ENCODE data around the gene HAPLN3.

Gene HAPLN3

DNA sequence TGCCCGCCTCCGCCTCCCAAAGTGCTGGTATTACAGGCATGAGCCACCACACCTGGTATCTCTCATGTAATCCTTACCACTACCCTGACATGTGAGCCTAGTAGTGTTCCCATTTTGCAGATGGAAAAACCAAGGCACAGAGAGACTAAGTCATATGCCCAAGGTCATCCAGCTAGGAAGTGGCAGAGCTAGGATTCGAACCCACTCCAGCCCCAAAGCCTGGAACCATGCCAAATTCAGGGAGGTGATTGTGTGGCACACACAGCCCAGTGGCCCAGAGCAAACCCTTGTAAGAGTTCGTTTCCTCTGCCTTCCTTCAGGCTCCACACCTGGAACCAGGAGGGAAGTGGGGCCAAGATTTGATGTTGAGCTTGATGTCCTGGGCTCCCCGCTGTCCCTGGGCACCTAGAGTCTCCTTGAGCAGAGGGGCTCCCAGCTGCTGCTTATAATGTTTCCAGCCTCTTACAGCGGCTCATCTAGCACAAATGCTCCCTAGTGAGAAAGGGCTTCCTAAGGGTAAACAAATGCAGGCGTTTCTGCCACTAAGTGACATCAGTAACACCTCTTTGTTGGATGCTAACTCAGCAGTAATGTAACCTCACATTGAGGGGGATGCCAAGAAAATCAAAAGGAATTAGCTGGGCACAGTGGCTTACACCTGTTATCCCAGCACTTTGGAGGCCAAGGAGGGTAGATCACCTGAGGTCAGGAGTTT lies 3.6 kb downstream of the HAPLN3 start:
- DNase-seq: no peak

- no peak for DNase-seq
These were observed 4.8 kb downstream of the HAPLN3 start for GRCh38 chr15:88890495-88890894.

- DNase-seq: no peak
These were observed 6.6 kb downstream of the HAPLN3 start for GRCh38 chr15:88888719-88889118.

DNA sequence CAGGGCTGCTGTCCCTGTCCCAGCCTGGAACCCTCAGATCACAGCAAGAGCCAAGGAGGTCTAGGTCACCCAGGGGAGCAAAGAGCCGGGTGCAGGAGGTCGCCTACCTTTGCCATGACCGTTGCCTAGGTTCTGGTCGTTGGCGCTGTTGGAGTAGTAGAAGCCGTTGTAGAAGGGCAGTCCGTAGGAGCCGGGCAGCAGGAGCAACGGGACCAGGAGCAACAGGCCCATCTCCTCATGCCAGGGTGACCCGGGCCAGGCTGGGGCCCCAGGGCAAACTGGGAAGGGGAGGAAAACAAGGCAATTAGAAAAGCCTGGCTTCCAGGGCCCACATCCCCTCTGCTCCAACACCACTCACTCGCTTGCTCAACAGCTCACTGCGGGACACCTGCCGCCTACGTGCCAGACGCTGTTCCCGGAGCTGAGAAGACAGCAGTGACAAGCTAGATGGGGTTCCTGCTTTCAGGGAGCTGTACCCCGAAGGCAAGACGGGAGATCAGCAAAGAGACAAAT lies 8.2 kb downstream of the HAPLN3 start:
- no peak for DNase-seq

DNA sequence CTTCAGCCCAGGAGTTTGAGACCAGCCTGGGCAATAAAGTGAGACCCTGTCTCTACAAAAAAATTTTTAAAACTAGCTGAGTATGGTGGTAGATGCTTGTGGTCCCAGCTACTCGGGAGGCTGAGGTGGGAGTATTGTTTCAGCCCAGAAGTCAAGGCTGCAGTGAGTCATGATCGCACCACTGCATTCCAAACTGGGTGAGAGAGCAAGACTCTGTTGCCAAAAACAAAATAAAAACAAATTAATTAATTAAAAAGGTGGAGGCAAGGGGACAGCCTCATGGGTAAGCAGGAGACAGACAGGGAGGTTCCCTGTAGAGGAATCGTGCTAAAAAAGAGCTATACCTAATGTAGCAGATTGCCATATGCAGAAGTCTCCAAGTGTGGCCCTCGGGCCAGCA lies 12.6 kb downstream of the HAPLN3 start:
- no peak for DNase-seq

DNA sequence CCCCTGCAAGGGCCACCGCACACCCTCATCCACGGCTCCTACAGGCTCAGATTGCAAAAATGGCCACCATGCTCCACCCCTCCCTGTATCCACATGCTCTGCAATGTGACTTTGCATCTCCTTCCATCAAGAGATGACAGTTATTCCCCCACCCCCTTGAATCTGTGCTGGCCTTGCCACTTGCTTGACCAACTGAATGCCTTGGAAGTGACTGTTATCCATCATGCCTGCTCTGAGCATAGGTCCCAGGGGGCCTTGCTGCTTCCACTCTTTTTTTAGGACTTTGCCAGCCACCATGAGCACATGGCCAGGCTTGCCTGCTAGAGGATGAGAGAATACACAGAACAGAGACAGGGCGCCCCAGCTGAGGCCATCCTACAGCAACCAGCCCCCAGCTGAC lies 13.6 kb downstream of the HAPLN3 start:
- no peak for DNase-seq

- DNase-seq: no peak
These were observed 14.2 kb downstream of the HAPLN3 start for GRCh38 chr15:88880944-88881740.

DNA sequence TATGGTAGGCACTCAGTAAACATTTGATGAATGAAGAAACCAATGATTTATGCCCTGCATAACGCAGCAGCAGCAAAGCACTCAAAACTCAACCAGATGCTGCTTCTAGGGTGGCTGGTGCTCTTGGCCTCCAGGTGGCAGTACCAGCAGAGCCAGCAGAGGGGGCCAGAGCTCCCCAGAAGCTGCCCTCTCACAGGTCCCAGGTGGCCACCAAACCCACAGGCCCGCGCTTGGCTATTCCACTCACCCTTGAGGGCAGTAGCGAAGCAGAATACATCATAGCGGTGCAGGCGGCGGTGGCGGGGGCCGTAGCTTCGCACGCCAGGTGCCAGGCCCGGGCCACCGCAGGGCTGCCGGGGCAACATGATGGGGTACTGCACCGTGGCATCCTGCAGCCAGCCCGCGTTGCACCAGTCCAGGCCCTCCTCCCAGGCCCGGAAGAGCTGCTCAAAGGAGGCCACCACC lies 16.6 kb downstream of the HAPLN3 start:
- peak; percentile 89 for DNase-seq

- no peak for DNase-seq
These were observed 17.4 kb downstream of the HAPLN3 start for GRCh38 chr15:88877906-88878305.

- DNase-seq: no peak
These were observed 17.9 kb downstream of the HAPLN3 start for GRCh38 chr15:88877415-88877814.

DNA sequence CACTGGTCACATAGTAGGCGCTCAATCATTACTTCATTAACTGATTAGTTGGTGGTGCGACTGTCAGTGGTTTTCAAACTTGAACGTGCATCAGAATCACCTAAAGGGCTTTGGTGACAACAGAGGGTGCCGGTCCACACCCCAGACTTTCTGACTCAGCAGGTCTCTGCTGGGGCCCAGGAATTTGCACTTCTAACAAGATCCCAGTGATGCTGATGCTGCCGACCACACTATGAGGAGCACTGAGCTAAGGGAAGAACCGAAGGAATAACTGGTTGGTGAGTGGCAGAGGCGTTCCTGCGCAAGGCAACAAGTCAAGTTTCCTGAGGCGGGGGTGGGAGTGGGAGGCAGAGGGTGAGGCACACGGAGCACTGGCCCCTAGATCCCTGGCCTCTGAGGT lies 18.8 kb downstream of the HAPLN3 start:
- DNase-seq: no peak

DNA sequence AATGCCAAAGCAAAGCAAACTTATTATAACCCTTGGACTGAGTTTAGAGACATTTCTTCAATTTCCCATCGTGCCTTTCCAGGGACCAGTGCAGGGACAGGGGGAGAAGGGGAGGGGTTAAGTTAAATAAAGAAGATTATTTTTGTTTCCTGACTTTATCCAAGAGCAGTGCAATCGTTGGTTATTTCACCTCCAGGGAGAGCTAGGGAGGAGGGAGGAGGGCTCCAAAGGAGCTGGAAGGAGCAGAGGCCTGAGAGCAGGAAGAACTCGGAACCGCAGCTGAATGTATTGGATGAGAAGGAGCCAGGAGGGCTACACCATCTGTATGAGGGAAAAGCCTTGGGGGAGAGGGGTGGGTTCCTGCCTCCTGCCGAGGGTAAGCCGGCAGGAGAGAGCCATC lies 20.7 kb downstream of the HAPLN3 start:
- no peak for DNase-seq

DNA sequence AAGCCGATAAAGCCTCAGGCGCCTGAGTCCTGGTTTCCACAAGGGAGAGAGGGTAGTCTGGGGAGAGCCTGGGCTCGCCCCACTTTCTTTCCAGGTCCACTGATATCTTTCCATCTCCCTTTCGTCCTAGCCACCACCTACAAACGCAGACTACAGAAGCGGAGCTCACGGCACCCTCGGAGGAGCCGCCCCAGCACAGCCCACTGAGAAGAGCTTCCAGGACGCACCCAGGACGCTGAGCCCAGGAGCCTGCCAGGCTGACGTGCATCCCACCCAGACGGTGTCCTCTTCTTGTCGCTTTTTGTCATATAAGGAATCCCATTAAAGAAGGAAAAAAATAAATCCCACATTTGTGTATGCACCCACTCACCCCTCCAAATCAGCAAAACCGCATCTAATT lies 21.1 kb downstream of the HAPLN3 start:
- DNase-seq: no peak

DNA sequence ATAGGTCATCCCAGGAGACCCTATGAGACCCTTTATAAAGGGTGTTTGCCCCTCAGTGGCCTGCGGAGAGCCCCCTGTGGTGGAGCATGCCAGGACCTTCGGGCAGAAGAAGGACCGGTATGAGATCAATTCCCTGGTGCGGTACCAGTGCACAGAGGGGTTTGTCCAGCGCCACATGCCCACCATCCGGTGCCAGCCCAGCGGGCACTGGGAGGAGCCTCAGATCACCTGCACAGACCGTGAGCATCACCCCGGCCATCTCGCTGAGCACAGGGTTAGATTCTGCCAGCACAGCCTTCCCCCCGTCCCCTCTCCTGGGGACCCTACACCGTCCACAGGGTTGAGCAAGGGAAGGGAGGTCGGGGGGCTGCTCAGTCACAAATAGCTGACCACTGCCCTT lies 21.6 kb downstream of the HAPLN3 start:
- DNase-seq: no peak

- no peak for DNase-seq
These were observed 22.6 kb downstream of the HAPLN3 start for GRCh38 chr15:88872706-88873105.

DNA sequence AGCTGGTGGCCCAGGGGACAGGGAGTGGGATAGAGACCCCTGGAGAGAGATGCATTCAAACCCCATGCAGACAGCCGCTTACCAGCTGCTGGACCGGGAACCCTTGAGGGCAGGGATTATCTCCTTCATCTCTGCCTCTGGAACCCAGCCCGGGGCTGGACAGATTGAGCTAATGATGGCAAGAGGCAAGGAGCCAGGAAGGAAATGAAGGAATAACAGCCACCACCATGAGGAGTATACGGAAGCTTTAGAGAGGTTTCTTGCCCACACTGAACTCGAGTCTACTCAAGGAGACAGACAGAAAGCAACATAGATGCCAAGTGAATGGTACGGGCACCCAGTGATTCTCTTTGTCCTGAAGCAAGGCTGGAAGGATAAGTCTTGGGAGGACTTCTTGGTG lies 23.2 kb downstream of the HAPLN3 start:
- no peak for DNase-seq

DNA sequence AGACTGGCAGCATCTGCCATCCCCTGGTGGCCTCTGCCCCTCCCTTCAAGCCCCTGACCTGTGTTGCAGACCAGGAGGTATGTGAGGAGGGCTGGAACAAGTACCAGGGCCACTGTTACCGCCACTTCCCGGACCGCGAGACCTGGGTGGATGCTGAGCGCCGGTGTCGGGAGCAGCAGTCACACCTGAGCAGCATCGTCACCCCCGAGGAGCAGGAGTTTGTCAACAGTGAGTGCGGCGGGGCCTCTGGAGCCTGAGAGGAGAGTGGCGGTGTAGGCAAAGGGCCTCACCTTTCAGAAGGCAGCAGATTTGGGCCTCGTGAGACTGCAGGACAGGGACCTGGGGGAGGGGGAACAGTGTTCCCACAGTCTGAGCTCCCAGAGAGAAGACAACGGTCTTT lies 24.0 kb downstream of the HAPLN3 start:
- no peak for DNase-seq

DNA sequence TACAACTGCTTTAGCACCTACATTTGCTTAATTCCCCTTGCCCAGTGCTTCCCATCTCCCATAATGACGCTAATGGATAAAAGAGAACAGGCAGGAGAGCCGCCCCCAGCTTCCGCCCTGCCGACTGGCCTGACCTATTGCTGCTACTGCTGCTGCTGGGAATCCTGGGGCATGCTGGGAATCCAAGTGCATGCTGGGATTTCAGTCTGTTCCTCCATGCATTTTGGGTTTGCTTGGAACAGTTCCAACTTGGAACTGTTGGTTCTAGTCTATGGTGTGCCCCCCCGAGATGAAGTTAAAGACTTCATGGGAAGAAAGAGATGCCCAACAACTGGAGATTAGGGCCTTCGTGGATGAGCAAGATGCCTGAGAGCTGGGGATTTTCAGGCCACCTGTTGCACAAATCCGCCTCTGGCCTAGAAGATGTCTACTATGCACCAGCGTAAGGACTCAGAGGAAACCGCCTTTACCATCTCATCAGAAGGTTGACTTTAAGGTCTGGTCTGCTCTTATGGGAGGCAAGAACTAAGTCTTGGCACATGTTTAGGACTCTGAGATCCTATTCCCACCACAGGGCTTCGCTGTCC lies 29.0 kb downstream of the HAPLN3 start:
- no peak for DNase-seq

DNA sequence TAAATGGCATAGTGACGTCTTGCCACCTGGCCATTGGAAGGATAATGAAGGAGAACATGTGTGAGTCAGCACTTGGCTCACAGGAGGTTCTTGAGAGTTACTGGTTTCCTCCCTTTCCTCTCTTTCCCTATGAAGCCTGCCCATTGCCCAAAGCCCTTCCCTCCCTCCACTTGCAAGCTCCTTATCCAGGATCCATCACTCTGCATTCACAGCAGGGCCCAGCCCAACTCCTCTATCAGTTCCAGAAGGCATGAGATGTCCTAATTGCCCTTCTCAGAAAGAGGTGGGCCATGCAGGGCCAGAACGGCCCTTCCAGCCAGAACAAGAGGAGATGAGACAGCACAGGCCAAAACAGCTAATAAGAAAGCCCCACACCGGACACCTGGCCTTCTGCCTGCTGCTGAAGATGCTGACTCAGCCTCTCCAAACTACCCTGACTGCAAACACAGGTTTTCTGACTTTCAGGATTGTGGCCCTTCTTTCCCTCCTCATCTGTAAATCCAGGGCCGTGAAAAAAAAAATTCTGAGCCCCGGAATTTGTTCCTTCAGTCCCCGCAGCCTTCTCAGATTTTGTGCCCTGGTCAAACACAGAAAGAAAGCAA lies 29.7 kb downstream of the HAPLN3 start:
- no peak for DNase-seq

GRCh38 chr15:88864861-88865497 lies 30.4 kb downstream of the HAPLN3 start:
- no peak for DNase-seq

- no peak for DNase-seq
These were observed 31.9 kb downstream of the HAPLN3 start for GRCh38 chr15:88863412-88863811.

GRCh38 chr15:88860212-88860611 lies 35.1 kb downstream of the HAPLN3 start:
- no peak for DNase-seq

DNA sequence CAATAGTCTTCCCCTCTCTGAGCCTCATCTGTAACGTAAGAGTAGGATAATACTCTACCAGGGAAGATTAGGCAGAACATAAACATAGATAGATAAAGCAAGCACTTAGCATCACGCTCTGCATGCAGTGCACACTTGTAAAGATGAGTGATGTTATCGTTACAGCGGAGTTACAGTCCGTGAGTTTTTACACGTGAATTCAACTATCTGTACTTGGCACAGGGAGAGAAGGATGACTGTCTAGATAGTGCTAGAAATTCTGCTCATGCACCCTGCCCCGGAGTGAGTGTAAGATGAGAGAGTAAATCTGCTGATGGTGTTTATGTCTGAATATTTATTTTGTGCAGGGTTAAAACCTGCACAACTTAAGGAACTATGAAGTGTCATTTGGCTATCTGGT lies 35.8 kb downstream of the HAPLN3 start:
- no peak for DNase-seq

All from islet precursor cell (in vitro differentiated cells).